ENCODE measurements around the gene EIF2B2. TPM values are rescaled to one million over a fixed set of nuclear protein-coding genes. Genes with fewer than 3 reads are reported as not detected.

The EIF2B2 gene
- total RNA-seq, 1 experiment from 2014 or later: 96.8 TPM

DNA sequence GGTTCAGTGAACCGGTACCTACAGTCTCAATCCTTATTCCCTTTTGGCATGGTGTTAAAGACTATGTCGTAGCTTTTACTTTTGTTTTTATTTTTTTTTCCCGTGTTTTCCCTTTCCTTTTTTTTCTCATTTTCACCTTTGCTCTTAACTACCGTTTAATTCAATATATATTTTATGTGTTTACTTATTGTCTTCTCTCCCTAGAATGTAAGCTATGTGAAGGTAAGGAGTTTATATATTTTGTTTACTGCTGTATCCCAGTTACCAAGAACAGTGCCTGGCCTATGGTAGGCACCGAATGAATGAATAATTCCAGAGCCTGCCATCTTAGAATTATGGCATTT lies 48.8 kb downstream of the EIF2B2 start:
- TF ChIP-seq EZH2phosphoT487 (IDR thresholded peaks at IDR 0.05; ENCODE audit: borderline replicate concordance, low read length) (no peak), EZH2 (IDR thresholded peaks at IDR 0.05; ENCODE audit: low read length, unreplicated experiment) (no peak)
- TF ChIP-seq, protein P1, sequence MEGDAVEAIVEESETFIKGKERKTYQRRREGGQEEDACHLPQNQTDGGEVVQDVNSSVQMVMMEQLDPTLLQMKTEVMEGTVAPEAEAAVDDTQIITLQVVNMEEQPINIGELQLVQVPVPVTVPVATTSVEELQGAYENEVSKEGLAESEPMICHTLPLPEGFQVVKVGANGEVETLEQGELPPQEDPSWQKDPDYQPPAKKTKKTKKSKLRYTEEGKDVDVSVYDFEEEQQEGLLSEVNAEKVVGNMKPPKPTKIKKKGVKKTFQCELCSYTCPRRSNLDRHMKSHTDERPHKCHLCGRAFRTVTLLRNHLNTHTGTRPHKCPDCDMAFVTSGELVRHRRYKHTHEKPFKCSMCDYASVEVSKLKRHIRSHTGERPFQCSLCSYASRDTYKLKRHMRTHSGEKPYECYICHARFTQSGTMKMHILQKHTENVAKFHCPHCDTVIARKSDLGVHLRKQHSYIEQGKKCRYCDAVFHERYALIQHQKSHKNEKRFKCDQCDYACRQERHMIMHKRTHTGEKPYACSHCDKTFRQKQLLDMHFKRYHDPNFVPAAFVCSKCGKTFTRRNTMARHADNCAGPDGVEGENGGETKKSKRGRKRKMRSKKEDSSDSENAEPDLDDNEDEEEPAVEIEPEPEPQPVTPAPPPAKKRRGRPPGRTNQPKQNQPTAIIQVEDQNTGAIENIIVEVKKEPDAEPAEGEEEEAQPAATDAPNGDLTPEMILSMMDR (conservative IDR thresholded peaks at IDR 0.05; ENCODE audit: low read depth, low read length): no peak
- H3K27me3 ChIP-seq (ENCODE audit: low read length): no peaks in the 10 kb centered on the region
- ChIA-PET CTCF (no interaction called here), POLR2A (ENCODE audit: unreplicated experiment) (no interaction called here)
- H3K4me3 ChIP-seq (ENCODE audit: low read length): peak overlapping the region; percentile 73
- H3K79me2 ChIP-seq (ENCODE audit: low read length): peaks cover 28% of the 10 kb centered on the region
- peaks cover 14% of the 10 kb centered on the region; the same call in 1 of the 2 replicates for H3K36me3 ChIP-seq (ENCODE audit: low read depth, low read length)
- intact Hi-C loops (cut with micrococcal nuclease): no loop called here
- no peaks in the 10 kb centered on the region for H3K9me3 ChIP-seq (ENCODE audit: low read length)
- ATAC-seq (no peak), DNase-seq (no peak)
- no peaks in the 10 kb centered on the region for H3F3A ChIP-seq (ENCODE audit: low read length, unreplicated experiment)
- no peaks in the 10 kb centered on the region for H4K20me1 ChIP-seq (ENCODE audit: low read length)
- peak overlapping the region; percentile 95 for H3K4me2 ChIP-seq (ENCODE audit: low read length)
- BruUV-seq (replicated peaks): TSS peak; percentile 10
- peak overlapping the region; percentile 82 for H2AFZ ChIP-seq (ENCODE audit: low read length)
- peak overlapping the region; percentile 88 for H3K9ac ChIP-seq (ENCODE audit: low read length)
- no peak overlapping the region for H3K27ac ChIP-seq (ENCODE audit: low read length)
- peaks cover 21% of the 10 kb centered on the region for H3K4me1 ChIP-seq (ENCODE audit: insufficient read depth, low read length)
- H3K9me2 ChIP-seq (replicated peaks; ENCODE audit: low read length): no peaks in the 10 kb centered on the region

- ATAC-seq (no peak), DNase-seq (no peak)
- H3K4me3 ChIP-seq (ENCODE audit: low read length): no peak overlapping the region
- H3K9ac ChIP-seq (ENCODE audit: low read length): no peak overlapping the region
- CTCF ChIA-PET: no interaction called here
- POLR2A ChIA-PET (ENCODE audit: unreplicated experiment): no interaction called here
- peaks cover 24% of the 10 kb centered on the region for H3K79me2 ChIP-seq (ENCODE audit: low read length)
- no peaks in the 10 kb centered on the region for H3K27me3 ChIP-seq (ENCODE audit: low read length)
- intact Hi-C loops (cut with micrococcal nuclease): no loop called here
- H2AFZ ChIP-seq (ENCODE audit: low read length): no peak overlapping the region
- H3K27ac ChIP-seq (ENCODE audit: low read length): no peak overlapping the region
- no peak overlapping the region for H3K4me2 ChIP-seq (ENCODE audit: low read length)
- H3K36me3 ChIP-seq (ENCODE audit: low read depth, low read length): peaks cover 10% of the 10 kb centered on the region; the same call in 1 of the 2 replicates
- TF ChIP-seq EZH2 (IDR thresholded peaks at IDR 0.05; ENCODE audit: low read length, unreplicated experiment) (no peak), EZH2phosphoT487 (IDR thresholded peaks at IDR 0.05; ENCODE audit: borderline replicate concordance, low read length) (no peak)
- TF ChIP-seq, protein P1 (conservative IDR thresholded peaks at IDR 0.05; ENCODE audit: low read depth, low read length): no peak
- no TSS peak for BruUV-seq (replicated peaks)
- H3K9me3 ChIP-seq (ENCODE audit: low read length): no peaks in the 10 kb centered on the region
- H3F3A ChIP-seq (ENCODE audit: low read length, unreplicated experiment): no peaks in the 10 kb centered on the region
- no peaks in the 10 kb centered on the region for H4K20me1 ChIP-seq (ENCODE audit: low read length)
- H3K9me2 ChIP-seq (replicated peaks; ENCODE audit: low read length): no peaks in the 10 kb centered on the region
- peaks cover 11% of the 10 kb centered on the region for H3K4me1 ChIP-seq (ENCODE audit: insufficient read depth, low read length)
Measured at GRCh38 chr14:75053396-75054291, 50.9 kb downstream of the EIF2B2 start.

- peaks cover 5% of the 10 kb centered on the region; the same call in 1 of the 2 replicates for H3K36me3 ChIP-seq (ENCODE audit: low read depth, low read length)
- no peak overlapping the region for H3K4me3 ChIP-seq (ENCODE audit: low read length)
- no peaks in the 10 kb centered on the region for H4K20me1 ChIP-seq (ENCODE audit: low read length)
- ATAC-seq (no peak), DNase-seq (no peak)
- no peak overlapping the region for H3K27ac ChIP-seq (ENCODE audit: low read length)
- BruUV-seq (replicated peaks): no TSS peak
- TF ChIP-seq, protein P1 (conservative IDR thresholded peaks at IDR 0.05; ENCODE audit: low read depth, low read length): no peak
- TF ChIP-seq EZH2phosphoT487 (IDR thresholded peaks at IDR 0.05; ENCODE audit: borderline replicate concordance, low read length) (no peak), EZH2 (IDR thresholded peaks at IDR 0.05; ENCODE audit: low read length, unreplicated experiment) (no peak)
- H2AFZ ChIP-seq (ENCODE audit: low read length): no peak overlapping the region
- H3K9me2 ChIP-seq (replicated peaks; ENCODE audit: low read length): no peaks in the 10 kb centered on the region
- no peaks in the 10 kb centered on the region for H3F3A ChIP-seq (ENCODE audit: low read length, unreplicated experiment)
- no peaks in the 10 kb centered on the region for H3K27me3 ChIP-seq (ENCODE audit: low read length)
- H3K4me2 ChIP-seq (ENCODE audit: low read length): no peak overlapping the region
- H3K79me2 ChIP-seq (ENCODE audit: low read length): peaks cover 16% of the 10 kb centered on the region
- ChIA-PET CTCF (no interaction called here), POLR2A (ENCODE audit: unreplicated experiment) (no interaction called here)
- no peaks in the 10 kb centered on the region for H3K9me3 ChIP-seq (ENCODE audit: low read length)
- intact Hi-C loops (cut with micrococcal nuclease): no loop called here
- H3K4me1 ChIP-seq (ENCODE audit: insufficient read depth, low read length): peaks cover 11% of the 10 kb centered on the region
- no peak overlapping the region for H3K9ac ChIP-seq (ENCODE audit: low read length)
Measured at GRCh38 chr14:75054421-75054820, 51.7 kb downstream of the EIF2B2 start.
